C4-2B (cell line): Measurements from ENCODE around the gene TPO.

Source experiments
- CTCF ChIP-seq: fragments of 450-650 bp; conservative IDR thresholded peaks from 2 replicates; pipeline ENCODE4 v1.5.1; 2017; ENCODE audit warnings: mild to moderate bottlenecking
- ZFX ChIP-seq: fragments of 450-650 bp; IDR thresholded peaks from 2 replicates; pipeline ENCODE4 v1.6.1; 2017

GRCh38 chr2:1528273-1529064, 115.2 kb downstream of the TPO start:
- TF ChIP-seq CTCF, result no peak
- no peak for TF ChIP-seq ZFX
